Endothelial cell of umbilical vein (primary cell): ENCODE data around the gene OXSR1. TPM values are rescaled to one million over a fixed set of nuclear protein-coding genes. Genes with fewer than 3 reads are reported as not detected.
A peak's percentile ranks its signal among the peaks of the same experiment; 100 is the strongest.

Experiments used
- BruUV-seq: library from RNA; stranded (reverse); fragments of 400-500 nt; replicated peaks from 2 replicates; lab custom pipeline; 2021; lab: Mats Ljungman, UMichigan
- CTCF ChIA-PET: fragments of 300-600, 350-600 bp; sonication (Branson Sonifier 250); formaldehyde crosslinking; loops from one replicate; lab custom pipeline; 2021; ENCODE audit warnings: antibody characterized with exemption, inconsistent platforms; lab: Charles Lee
- POLR2A ChIA-PET: fragments of 300-600, 350-600 bp; sonication (Branson Sonifier 250); formaldehyde crosslinking; loops from one replicate; lab custom pipeline; 2021; ENCODE audit warnings: antibody characterized with exemption, inconsistent platforms; lab: Charles Lee
- DNase-seq: peaks from one replicate; pipeline ENCODE4 v3.0.0-alpha.2; 2011; ENCODE audit warnings: low read depth, low spot score
- FAIRE-seq: peaks from 2 replicates; lab custom pipeline; 2011; peaks lifted over from hg19 to GRCh38; lab: Jason Lieb, UNC
- H2AFZ ChIP-seq: 2 replicates; pipeline ENCODE4 v1.6.0; 2012; ENCODE audit warnings: low read depth, low read length, control low read depth, inconsistent platforms
- H3K27ac ChIP-seq: 2 replicates; pipeline ENCODE4 v1.5.1; 2011; ENCODE audit warnings: low read depth, mild to moderate bottlenecking, control low read depth, low read length, moderate library complexity; ENCODE audit not compliant: insufficient read depth
- H3K27me3 ChIP-seq, 2 experiments: 2 replicates each; pipeline versions ENCODE4 v1.6.0 to v1.6.1; 2011; ENCODE audit warnings: low read length in 2 of 2, mixed read lengths in 1 of 2; ENCODE audit not compliant: control insufficient read depth in 2 of 2, insufficient read depth in 2 of 2
- H3K36me3 ChIP-seq, 2 experiments: 2 replicates in 1 of 2; 3 replicates in 1 of 2; pipeline ENCODE4 v1.5.1; 2011; ENCODE audit warnings: low read length in 2 of 2, mild to moderate bottlenecking in 1 of 2, moderate library complexity in 1 of 2; ENCODE audit not compliant: control insufficient read depth in 2 of 2, insufficient read depth in 2 of 2; ENCODE audit errors: extremely low read depth in 1 of 2
- H3K4me1 ChIP-seq: 3 replicates; pipeline ENCODE4 v1.5.1; 2011; ENCODE audit warnings: mild to moderate bottlenecking, low read length; ENCODE audit not compliant: control insufficient read depth, insufficient read depth; ENCODE audit errors: extremely low read depth
- H3K4me2 ChIP-seq: 2 replicates; pipeline ENCODE4 v1.6.1; 2011; ENCODE audit warnings: low read length, control low read depth, mixed read lengths; ENCODE audit not compliant: insufficient read depth
- H3K4me3 ChIP-seq, 3 experiments: fragments of 200-600 bp in 1 of 3; sonication (generic), shearing (Covaris generic) in 1 of 3; replicated peaks in 1 of 3; 2 replicates each; pipeline ENCODE4 v1.5.1; 2011 to 2016; ENCODE audit warnings: control low read depth in 3 of 3, low read length in 3 of 3, mild to moderate bottlenecking in 2 of 3, inconsistent platforms in 1 of 3, low read depth in 1 of 3, moderate library complexity in 1 of 3; ENCODE audit not compliant: insufficient read depth in 1 of 3
- H3K79me2 ChIP-seq: 2 replicates; pipeline ENCODE4 v1.6.0; 2012; ENCODE audit warnings: low read length, inconsistent platforms; ENCODE audit not compliant: control insufficient read depth, insufficient read depth
- H3K9ac ChIP-seq: replicated peaks from 2 replicates; pipeline ENCODE3; 2011; ENCODE audit warnings: low read length, control low read depth; ENCODE audit not compliant: insufficient read depth; ENCODE audit errors: extremely low read depth
- H3K9me1 ChIP-seq: replicated peaks from 3 replicates; pipeline ENCODE4 v1.6.0; 2011; ENCODE audit warnings: mild to moderate bottlenecking, low read length; ENCODE audit not compliant: control insufficient read depth, insufficient read depth; ENCODE audit errors: extremely low read depth
- H3K9me3 ChIP-seq: replicated peaks from 2 replicates; pipeline ENCODE4 v1.5.1; 2012; ENCODE audit warnings: low read length, inconsistent platforms; ENCODE audit not compliant: control insufficient read depth, insufficient read depth
- H4K20me1 ChIP-seq: replicated peaks from 2 replicates; pipeline ENCODE3; 2011; ENCODE audit warnings: mild to moderate bottlenecking, low read length; ENCODE audit not compliant: control insufficient read depth, insufficient read depth; ENCODE audit errors: extremely low read depth
- CTCF ChIP-seq, 2 donors: IDR thresholded peaks; 1 replicate in 1 of 2; 2 replicates in 1 of 2; pipeline ENCODE4 v1.5.1; 2011; ENCODE audit warnings: low read length in 2 of 2, mild to moderate bottlenecking in 2 of 2, moderate library complexity in 2 of 2, control low read depth in 1 of 2, inconsistent platforms in 1 of 2, low read depth in 1 of 2; ENCODE audit not compliant: insufficient read depth in 1 of 2; ENCODE audit errors: extremely low read depth in 1 of 2
- EZH2 ChIP-seq: IDR thresholded peaks from 2 replicates; pipeline ENCODE4 v1.6.1; 2012; ENCODE audit warnings: borderline replicate concordance, low read depth, mild to moderate bottlenecking, moderate library complexity, low read length, inconsistent platforms; ENCODE audit not compliant: severe bottlenecking
- GATA2 ChIP-seq: IDR thresholded peaks from 2 replicates; pipeline ENCODE4 v1.7.0; 2011; ENCODE audit warnings: low read depth, mild to moderate bottlenecking, moderate library complexity, mixed read lengths, low read length; ENCODE audit not compliant: insufficient read length, insufficient read depth
- JUN ChIP-seq: IDR thresholded peaks from 2 replicates; pipeline ENCODE4 v1.6.1; 2011; ENCODE audit warnings: borderline replicate concordance, low read depth; ENCODE audit not compliant: insufficient read length, insufficient read depth
- dilution Hi-C: fragments of 300-500 bp; cut with MboI; formaldehyde crosslinking; loops from one replicate; pipeline ENCODE4 v1.15.0; 2019; ENCODE audit warnings: low sequenced_read_pairs; ENCODE audit not compliant: extremely low pct_ligation_motif_present
- intact Hi-C: fragments of 100-400 bp; cut with micrococcal nuclease; formaldehyde crosslinking; loops from one replicate; pipeline ENCODE4 v1.10.0; 2022
- polyA plus RNA-seq, 4 experiments: library from polyadenylated mRNA; depleted of rRNA in 3 of 4; stranded (reverse) in 3 of 4; unstranded in 1 of 4; fragments of >200 nt; gene quantifications; 2 replicates each; pipeline versions ENCODE4 v1.2.1 to v1.2.3, GENCODE V29; 2011 to 2012; ENCODE audit warnings: missing spikeins in 1 of 4
- small RNA-seq: library from RNA; depleted of rRNA; stranded (forward); fragments of <200 nt; gene quantifications from one replicate; pipeline ENCODE3, GENCODE V24; 2012; ENCODE audit warnings: low replicate concordance, low read depth; ENCODE audit not compliant: insufficient read depth, insufficient read length
- total RNA-seq: library from RNA; stranded (reverse); gene quantifications from 2 replicates; pipeline ENCODE4 v1.2.3, GENCODE V29; 2021

Gene OXSR1
- total and polyA plus RNA-seq, 2 donors (not counting 3 experiments of a cell fraction or from before 2014, with no cell fraction given): 15.1 to 32.9 TPM

- DNase-seq: peak; percentile 33
- Histone ChIP-seq H3K4me3 (no peak overlapping the region), H3K9ac (no peak overlapping the region), H3K9me1 (no peaks in the 10 kb centered on the region), H2AFZ (no peak overlapping the region), H4K20me1 (no peaks in the 10 kb centered on the region), H3K36me3 (no peaks in the 10 kb centered on the region), H3K4me1 (no peaks in the 10 kb centered on the region), H3K4me2 (no peak overlapping the region), H3K27ac (no peak overlapping the region), H3K9me3 (no peaks in the 10 kb centered on the region), H3K27me3 (no peaks in the 10 kb centered on the region), H3K79me2 (no peaks in the 10 kb centered on the region)
- FAIRE-seq: no peak
- TF ChIP-seq GATA2 (peak; percentile 17), CTCF (IDR thresholded peaks at IDR 0.05; ENCODE audit: extremely low read depth in 1 of 2, insufficient read depth in 1 of 2, low read depth in 1 of 2, low read length in 2 of 2) (peak; percentile 26 to 36), EZH2 (no peak), JUN (no peak)
- ChIA-PET POLR2A (interaction anchor here (0.6 kb wide), 1 partner anchor 129 kb away, joined by 3 read pairs; no protein-coding TSS in a partner anchor), CTCF (interaction anchor here (0.6 to 2.7 kb wide), 28 partner anchors 9 to 365 kb away, joined by 3 to 52 read pairs (median 4); partner anchors contain the start of genes ACAA1, PLCD1, SLC22A14 and XYLB)
- intact Hi-C loops (loop anchor here (5.0 kb wide), 2 partner anchors 161 to 181 kb away; partner anchors contain the start of genes ACAA1 and MYD88), dilution Hi-C loops (no loop called here)
- no TSS peak for BruUV-seq
These were observed 132.8 kb downstream of the OXSR1 start for GRCh38 chr3:38297947-38298711.

Small RNAs within 50 kb of the gene (small RNA-seq; reads per million reads assigned to genes)
- gene RF00019 (not detected), gene RNU6-235P (not detected)

Other genes starting within 250 kb of the OXSR1 start
- 6.9 and 9.0 TPM in 2 replicates for gene VILL, start 174.8 kb upstream of the OXSR1 start, total RNA-seq
- gene VILL, start 174.8 kb upstream of the OXSR1 start, polyA plus RNA-seq: 10.0 and 11.6 TPM in 2 replicates
- 15.3 and 18.5 TPM in 2 replicates for gene PLCD1, start 135.9 kb upstream of the OXSR1 start, total RNA-seq
- gene PLCD1, start 135.9 kb upstream of the OXSR1 start, polyA plus RNA-seq: 12.6 and 13.1 TPM in 2 replicates
- gene DLEC1, start 126.3 kb upstream of the OXSR1 start, total RNA-seq: not detected in 2 replicates
- gene DLEC1, start 126.3 kb upstream of the OXSR1 start, polyA plus RNA-seq: not detected in 2 replicates
- gene ACAA1, start 28.4 kb upstream of the OXSR1 start, total RNA-seq: 46.9 and 52.1 TPM in 2 replicates
- gene ACAA1, start 28.4 kb upstream of the OXSR1 start, polyA plus RNA-seq: 46.4 and 53.8 TPM in 2 replicates
- gene MYD88, start 26.9 kb upstream of the OXSR1 start, total RNA-seq: 32.7 and 35.1 TPM in 2 replicates
- 48.9 and 55.0 TPM in 2 replicates for gene MYD88, start 26.9 kb upstream of the OXSR1 start, polyA plus RNA-seq
- 0.44 and 0.53 TPM in 2 replicates for gene SLC22A13, start 100.3 kb downstream of the OXSR1 start, total RNA-seq
- gene SLC22A13, start 100.3 kb downstream of the OXSR1 start, polyA plus RNA-seq: 0.11 and 0.13 TPM in 2 replicates
- gene SLC22A14, start 116.8 kb downstream of the OXSR1 start, total RNA-seq: not detected in 2 replicates
- gene SLC22A14, start 116.8 kb downstream of the OXSR1 start, polyA plus RNA-seq: 0.10 TPM in 1 of 2 replicates, not detected in the other
- 4.3 and 6.1 TPM in 2 replicates for gene XYLB, start 181.2 kb downstream of the OXSR1 start, total RNA-seq
- 3.7 TPM in 2 replicates for gene XYLB, start 181.2 kb downstream of the OXSR1 start, polyA plus RNA-seq